Neural cell (in vitro differentiated cells): ENCODE data around the gene ERBB4.

Experiments used
- CTCF ChIP-seq: fragments of 450-650 bp; IDR thresholded peaks from 2 replicates; pipeline ENCODE4 v1.5.1; 2014; ENCODE audit warnings: antibody characterized with exemption, mild to moderate bottlenecking, moderate library complexity; ENCODE audit not compliant: poor library complexity, severe bottlenecking
- EP300 ChIP-seq: fragments of 450-650 bp; conservative IDR thresholded peaks from 2 replicates; pipeline ENCODE4 v1.6.1; 2014; ENCODE audit warnings: antibody characterized with exemption, mild to moderate bottlenecking, moderate library complexity; ENCODE audit not compliant: poor library complexity, severe bottlenecking
- EZH2 ChIP-seq: fragments of 200-600, 300-800 bp; shearing (Covaris generic), sonication (generic); IDR thresholded peaks from 2 replicates; pipeline ENCODE4 v1.6.1; 2014; ENCODE audit warnings: antibody characterized with exemption, low read length, borderline replicate concordance, mild to moderate bottlenecking; ENCODE audit not compliant: insufficient read depth, poor library complexity, severe bottlenecking
- POLR2AphosphoS5 ChIP-seq: IDR thresholded peaks from 2 replicates; pipeline ENCODE4 v1.6.1; 2012
- RAD21 ChIP-seq: fragments of 450-650 bp; conservative IDR thresholded peaks from 2 replicates; pipeline ENCODE4 v1.6.1; 2014; ENCODE audit warnings: antibody characterized with exemption, mild to moderate bottlenecking, moderate library complexity
- SMC3 ChIP-seq: fragments of 450-650 bp; conservative IDR thresholded peaks from 2 replicates; pipeline ENCODE4 v1.6.1; 2014; ENCODE audit warnings: antibody characterized with exemption, mild to moderate bottlenecking, moderate library complexity; ENCODE audit not compliant: poor library complexity
- TAF1 ChIP-seq: IDR thresholded peaks from 2 replicates; pipeline ENCODE4 v1.6.1; 2012; ENCODE audit warnings: low read depth

GRCh38 chr2:212494418-212495020 is 44.1 kb downstream of the ERBB4 start:
- TF ChIP-seq CTCF, result no peak
- TF ChIP-seq RAD21, result no peak
- TF ChIP-seq POLR2AphosphoS5, result no peak
- TF ChIP-seq SMC3, result no peak
- TF ChIP-seq EP300, result no peak
- no peak for TF ChIP-seq TAF1
- TF ChIP-seq EZH2, result no peak
